SW 1271 (cell line): Measurements from ENCODE around the gene AP4S1.
A peak's percentile ranks its signal among the peaks of the same experiment; 100 is the strongest.
"Not testable (repeated sequence)": the region's sequence is repeated elsewhere in the genome, so short reads cannot be mapped to it uniquely, and the experiment has no call there.

Experiments used
- DNase-seq, 2 experiments: peaks; one replicate each; lab custom pipeline; 2025; lab: John Stamatoyannopoulos, UW

AP4S1 gene, protein sequence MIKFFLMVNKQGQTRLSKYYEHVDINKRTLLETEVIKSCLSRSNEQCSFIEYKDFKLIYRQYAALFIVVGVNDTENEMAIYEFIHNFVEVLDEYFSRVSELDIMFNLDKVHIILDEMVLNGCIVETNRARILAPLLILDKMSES

DNA sequence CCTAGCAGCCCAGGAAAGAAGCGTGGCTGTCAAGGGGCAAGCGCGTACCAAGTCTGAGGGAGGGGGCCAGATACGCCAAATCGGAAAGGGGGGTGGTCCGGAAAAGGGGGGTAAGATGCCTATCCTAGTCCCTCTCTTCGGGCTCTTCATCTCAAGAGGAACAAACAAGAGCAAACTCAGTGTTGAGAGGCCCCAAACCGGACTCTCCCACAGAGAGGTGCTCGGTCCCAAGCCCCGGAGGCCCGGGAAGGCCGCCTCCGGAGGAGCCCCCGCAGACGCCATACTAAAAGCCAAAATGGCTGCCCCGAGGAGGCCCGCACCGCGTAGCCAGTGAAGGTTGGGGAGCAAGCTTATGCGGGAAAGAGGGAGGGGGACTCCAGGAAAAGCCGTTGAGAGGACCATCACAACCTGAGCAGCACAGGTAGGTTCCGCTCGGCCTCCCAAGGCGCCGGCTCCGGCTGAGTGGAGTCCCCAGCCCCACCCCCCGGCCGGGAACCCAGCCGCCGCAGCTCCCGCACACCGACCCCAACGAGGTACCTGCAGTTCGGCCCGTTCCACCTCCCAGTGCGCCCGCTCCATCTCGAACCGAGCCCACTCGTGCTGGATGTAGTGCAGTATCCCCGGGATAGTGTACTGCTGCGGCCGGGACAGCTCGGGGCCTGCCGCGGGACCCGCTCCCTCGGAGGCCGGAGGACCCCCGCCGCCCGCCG is at the start of gene AP4S1:
Gene AP4S1 (plus strand): TSS at position 283 of the 710 bp plus-strand sequence. CDS start 40,548 bp downstream, outside the sequence.
- DNase-seq: peak in 1 of 2 experiments; percentile 62

DNA sequence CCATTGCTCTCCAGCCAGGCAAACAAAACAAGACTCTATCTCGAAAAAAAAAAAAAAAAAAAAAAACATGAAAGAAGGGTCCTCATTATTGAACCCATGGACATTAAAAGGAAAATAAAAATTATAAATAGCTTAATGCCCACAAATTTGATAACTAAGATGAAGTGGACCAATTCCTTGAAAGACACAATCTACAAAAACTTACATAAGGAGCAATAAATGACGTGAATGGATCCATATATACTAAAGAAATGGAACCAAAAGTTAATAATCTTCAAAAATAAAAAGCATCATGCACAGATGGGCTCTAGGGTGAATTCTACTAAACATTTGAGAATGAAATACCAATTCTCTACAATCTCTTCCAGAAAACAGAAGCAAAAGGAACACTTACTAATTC is 47.7 kb upstream of the AP4S1 start:
- DNase-seq: no peak

DNA sequence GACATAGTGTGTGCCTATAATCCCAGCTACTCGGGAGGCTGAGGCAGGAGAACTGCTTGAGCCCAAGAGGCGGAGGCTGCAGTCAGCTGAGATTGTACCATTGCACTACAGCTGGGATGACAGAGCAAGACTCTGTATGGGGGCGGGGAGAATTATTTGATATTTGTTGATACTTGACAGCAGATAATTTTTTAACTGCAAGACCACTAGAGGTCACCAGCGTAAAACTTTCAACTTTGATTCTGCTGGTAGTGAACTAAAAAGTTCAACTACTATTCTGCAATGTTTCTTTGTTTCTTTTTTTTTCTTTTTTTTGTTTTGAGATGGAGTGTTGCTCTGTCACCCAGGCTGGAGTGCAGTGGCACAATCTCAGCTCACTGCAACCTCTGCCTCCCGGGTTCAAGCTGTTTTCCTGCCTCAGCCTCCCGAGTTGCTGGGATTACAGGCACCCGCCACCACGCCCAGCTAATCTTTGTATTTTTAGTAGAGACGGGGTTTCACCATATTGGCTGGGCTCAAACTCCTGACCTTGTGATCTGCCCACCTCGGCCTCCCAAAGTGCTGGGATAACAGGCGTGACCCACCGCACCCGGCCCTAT is 45.2 kb upstream of the AP4S1 start:
- DNase-seq: peak; percentile 39 to 63

DNA sequence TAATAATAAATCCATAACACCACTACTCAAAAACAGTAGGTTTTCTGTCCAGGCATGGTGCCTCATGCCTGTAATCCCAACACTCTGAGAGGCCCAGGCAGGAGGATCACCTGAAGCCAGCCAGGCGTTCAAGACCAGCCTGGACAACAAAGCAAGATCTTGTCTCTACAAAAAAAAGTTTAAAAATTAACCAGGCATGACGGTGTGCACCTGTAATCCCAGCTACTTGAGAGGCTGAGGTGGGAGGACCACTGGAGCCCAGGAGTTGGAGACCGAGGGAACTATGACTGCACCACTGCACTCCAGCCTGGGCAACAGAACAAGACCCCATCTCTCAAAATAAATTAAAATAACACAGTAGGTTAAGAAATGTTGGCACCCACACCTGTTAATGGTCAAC is 44.5 kb upstream of the AP4S1 start:
- DNase-seq: no peak

DNA sequence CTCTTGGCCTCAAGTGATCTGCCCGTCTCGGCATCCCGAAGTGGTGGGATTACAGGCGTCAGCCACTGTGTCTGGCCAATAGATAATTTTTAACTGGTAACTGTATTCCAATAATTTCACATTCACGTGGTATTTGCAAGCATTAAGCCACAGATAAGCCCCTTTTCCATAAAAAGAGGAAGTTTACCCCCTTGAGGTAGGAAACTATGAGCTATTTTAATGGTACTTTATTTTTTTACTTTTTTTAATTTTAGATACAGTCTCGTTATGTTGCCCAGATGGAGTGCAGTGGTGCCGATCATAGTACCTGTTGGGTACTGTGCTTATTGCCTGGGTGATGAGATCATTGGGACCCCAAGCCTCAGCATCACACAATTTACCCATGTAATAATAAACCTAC is 42.9 kb upstream of the AP4S1 start:
- DNase-seq: no peak

DNA sequence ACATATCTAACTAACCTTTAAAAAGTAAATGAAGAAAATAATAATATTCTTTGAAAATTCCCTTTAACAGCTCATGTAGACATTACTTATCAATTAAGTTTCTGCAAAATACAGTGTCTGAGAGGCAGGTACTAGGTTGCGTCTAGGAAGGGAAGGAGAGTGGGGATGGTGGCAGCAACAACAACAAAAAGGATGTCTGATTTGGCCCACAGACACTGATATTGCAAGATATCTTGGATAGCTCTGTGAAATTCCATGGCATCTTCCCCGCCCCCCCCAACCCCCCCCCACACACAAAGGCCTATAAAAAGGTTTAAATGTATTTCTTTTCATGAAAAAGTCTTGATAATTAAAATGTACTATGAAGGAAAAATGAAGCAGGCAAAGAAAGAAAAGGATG is 41.6 kb upstream of the AP4S1 start:
- no peak for DNase-seq

DNA sequence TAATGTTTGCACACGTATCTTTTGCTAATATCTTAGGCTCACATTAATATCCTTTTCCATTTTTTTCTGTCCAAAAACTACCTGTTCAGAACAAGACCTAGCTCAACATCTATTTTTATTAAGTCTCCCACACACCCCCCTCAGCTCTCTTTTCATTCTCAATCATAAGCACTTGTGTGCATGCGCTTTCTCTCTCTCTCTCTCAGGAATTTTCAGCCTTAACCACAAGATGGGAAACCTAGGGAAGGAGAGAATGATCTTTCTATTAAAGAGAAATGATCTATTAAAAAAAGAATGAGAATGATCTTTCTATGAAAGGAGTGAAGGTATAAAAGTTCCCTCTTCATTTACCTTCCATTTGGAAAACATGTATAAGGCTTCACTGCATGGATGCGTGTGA is 39.7 kb upstream of the AP4S1 start:
- no peak for DNase-seq

DNA sequence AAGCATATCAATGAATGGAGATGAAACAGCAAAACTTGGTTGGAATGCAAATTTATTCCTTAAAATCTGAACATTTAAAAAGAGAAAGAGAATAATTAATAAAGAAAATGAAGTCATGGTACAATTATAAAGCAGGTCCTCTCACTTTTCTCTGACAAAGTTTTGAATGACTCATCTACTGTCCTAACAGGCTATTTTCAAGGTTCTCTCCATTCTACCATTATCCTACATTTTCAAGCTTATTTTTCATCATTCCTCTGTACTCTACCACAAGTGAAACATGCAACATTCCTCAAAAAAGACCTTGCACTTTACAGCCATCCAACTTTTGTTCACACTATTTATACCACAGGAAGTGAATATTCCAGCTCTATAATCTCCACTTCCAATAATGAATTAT is 36.9 kb upstream of the AP4S1 start:
- no peak for DNase-seq

DNA sequence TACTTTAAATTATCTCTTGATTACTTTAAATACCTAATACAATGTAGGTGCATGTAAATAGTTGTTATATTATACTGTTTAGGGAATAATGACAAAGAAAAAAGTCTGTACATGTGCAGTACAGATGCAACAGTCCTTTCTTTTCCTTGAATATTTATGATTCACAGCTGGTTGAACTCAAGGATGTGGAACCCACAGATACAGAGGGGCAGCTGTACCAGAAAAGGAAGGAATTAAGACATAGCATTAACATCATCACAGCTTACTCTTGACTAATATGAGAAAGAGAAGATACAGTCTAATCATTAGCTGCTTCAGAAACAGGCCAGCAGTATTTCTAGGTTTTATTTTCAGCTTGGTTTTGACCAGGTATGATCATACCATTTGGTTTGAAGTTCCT is 34.7 kb upstream of the AP4S1 start:
- no peak for DNase-seq

DNA sequence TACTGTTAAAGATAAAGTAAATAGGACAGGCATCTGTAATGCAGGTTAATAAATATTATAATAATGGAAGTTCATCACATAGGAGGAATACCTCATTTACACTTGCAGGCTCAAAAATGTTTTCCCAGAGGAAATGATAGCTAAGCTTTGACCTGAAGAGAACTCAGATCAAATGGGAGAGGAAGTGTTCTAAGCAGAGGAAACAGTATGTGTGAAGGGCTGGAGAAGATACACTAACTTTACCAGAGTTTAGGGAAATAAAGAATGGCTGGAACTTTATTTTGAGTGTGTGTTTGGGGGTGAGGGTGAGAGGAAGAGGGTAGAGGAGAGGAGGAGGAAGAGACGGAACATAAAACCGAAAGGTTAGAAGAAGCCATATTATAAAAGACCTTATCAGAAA is 34.0 kb upstream of the AP4S1 start:
- DNase-seq: no peak

DNA sequence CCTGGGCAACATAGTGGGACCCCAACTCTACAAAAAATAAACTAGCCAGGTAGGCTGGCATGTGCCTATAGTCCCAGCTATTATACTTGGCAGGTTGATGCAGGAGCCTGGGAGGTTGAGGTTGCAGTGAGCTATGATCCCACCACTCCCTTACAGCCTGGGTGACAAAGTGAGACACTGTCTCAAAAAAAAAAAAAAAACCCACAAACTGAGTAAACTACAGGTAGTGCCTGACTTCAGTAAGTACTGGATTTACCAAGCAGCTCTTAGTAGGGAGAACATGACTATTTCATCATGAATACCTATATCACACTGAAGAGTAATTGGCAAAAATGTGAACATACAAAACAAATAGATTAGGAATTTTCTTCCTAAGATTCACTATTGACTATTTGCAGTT is 32.4 kb upstream of the AP4S1 start:
- DNase-seq: no peak

DNA sequence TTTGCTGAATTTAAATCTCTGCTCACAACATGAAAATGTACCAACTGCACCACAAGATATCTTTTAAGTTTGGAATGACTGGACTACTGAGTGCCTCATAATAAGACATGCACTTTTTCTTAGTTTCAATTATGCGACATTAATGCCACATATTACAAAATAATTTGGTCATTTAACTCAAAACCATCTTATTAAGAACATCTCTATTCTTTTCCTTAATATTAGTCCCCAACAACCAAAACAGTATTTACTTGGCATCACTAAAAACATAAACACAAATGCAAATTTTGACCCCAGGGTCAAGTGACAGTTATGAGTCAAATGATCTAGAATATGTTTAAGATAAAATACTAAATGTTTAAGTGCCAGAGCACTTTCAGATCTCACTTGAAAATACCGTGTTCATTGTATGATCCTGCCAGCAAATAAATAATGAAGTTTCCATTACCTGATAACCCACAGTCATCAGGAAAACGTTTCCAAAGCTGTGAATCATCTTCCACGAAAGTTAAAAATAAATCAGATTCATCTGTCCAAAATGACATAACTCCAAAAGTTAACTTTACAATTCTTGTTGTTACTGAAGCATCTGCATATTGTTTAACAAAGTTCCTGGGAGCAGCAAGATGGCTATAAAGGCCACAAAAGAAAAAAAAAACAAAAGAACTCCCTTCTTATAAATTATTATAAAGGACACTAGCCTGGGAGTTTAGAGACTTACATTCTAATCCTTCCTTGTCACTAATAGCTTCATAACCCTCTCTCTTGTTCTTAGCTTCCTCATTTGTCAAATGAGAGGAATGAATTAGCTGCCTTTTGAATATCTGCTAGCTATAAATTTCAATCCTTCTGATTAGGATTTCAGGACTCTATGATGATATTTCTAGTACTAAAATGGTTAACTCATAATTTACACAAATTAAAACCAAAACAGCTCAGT is 30.5 kb upstream of the AP4S1 start:
- no peak for DNase-seq

DNA sequence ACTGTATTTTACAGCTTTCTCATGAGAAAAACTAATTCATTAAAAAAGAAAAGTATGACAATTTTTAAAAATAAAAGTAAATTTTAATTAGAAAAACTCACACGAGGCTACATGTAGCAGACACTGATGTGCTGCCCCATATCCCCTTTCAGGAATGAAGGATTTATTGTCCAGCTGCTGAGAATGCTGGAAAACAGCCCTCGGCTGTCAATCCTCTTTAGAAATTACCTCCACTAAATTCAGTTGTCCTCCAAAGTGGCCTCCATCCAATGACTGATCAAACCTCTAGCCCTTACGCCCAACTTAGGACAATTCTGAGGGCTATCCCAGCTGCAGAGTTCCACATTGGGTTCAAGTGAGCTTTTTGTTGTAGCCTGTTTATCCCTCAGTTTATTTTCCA is 29.8 kb upstream of the AP4S1 start:
- DNase-seq: no peak

DNA sequence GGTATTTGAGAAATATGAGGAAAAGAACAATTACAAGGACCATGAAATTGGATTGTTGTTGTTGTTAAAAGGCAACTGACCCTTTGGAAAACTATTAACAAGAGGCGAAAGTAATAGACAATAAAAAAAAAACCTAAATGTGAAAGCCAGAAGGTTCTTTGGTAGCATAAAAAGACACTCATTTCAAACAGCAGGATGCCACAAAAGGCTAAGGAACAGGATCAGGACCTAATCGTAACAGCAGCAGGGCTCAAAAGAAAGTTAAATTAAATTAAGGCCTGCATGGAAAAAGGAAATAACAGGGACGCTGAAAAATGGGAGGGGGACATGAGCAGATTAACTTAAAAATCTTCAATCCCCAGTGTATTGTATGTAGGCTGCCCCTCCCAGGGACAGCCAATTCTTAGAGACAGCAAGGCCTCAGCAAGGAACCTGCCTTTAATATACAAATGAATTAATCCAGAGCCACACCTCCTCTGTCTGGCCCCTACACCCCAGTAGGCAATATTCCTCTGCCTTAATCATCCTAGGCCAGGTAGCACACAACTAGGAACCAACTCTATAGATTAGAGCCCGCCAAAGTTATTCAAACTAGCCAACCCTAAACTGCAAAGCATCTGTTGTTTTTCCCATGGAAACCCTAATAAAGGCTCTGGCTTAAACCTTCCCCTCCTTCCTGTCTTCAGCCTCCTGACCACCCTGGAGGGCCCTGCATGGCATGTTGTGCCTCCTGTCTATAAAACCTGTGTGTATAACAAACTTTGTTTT is 28.4 kb upstream of the AP4S1 start:
- DNase-seq: no peak

DNA sequence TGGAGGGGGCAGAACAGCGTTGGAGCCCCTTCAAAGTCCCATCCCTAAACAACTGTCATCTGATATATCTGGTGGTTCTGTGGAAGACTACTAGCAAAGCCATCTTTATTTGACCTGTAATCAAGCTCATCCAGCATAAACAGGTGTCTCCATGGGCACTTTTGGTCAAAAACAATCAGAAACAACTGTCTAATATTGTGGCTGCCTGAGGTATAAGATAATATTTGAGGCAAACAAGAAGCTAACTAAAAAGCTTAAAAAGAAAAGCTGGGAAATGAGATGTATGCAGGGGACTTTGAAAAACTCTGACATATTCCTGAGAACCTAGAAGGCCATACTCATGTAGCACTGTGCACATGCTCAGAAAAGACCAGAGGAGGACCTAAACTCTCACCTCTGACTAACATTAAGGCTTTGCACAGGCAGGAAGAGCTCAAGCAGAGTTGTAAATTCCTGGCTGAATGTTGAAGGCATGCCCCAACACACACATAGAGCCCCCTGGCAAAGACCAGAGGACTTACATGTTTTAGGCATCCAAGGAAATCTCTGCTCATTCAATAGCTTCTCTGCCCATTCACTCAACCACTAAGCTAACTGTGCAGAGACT is 27.2 kb upstream of the AP4S1 start:
- DNase-seq: no peak

DNA sequence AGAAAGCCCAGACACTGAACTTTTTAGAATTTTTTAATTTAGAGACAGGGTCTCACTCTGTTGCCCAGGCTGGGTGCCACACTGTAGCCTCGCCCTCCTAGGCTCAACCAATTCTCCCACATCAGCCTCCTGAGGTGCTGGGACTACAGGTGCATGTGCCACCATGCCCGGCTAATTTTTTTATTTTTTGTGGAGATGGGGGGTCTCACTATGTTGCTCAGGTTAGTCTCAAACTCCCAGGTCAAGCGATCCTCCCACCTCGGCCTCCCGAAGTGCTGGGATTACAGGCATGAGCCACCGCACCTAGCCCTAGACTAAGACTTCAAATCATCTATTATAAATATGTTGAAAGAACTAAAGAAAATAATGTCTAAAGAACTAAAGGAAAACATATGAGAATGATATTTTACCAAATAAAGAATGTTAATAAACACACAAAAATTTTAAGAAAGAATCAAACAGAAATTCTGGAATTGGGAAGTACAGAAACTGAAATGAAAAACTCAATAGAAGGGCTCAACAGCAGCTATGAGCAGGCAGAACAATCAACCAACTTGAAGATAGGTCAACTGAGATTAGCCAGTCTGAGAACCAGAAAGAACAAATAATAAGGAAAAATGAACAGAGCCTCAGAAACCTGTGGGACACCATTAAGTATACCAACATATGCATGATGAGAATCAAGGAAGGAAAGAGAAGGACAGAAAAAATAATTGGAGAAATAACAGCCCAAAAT is 26.2 kb upstream of the AP4S1 start:
- DNase-seq: no peak

DNA sequence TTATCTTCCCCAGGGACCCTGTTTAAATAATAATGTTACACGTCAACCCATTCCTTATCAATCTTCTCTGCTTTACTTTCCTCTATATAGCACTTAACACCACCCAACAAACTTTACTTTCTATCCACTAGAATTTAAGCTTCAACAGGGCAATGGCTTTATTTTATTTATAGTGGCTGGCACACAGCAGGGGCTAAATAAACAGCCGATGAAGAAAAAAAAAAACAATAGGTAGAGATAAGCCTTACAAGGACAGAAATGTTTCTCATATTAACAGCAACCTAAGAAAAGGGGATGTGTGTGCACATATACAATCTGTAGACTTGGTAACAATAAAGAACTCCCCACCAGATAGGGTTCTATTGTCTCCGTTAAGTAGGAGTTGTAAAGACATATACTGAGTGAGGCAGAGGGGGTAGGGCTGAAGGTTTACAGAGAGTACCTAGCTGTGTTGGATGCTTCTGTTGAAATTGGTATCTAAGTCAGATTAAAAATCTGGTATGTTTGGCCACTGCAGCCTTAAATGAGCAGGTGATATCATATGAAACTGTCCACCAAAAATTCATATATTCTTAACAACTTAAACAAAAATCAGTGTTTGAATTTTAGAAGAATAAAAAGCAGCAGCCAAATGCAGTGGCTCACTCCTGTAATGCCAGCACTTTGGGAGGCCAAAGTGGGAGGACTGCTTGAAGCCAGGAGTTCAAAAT is 24.7 kb upstream of the AP4S1 start:
- DNase-seq: no peak

DNA sequence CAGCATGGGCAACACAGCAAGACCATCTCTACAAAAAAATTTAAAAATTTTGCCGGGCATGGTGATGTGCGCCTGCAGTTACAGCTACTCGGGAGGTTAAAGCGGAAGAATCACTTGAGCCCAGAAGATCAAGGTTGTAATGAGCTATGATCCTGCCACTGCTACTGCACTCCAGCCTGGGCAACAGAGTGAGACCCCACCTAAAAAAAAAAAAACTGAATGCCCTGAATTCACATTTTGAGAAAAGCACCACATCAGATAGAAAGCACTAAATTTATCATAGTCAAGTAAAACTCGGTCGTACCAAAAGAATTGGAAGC is 24.1 kb upstream of the AP4S1 start:
- no peak for DNase-seq

DNA sequence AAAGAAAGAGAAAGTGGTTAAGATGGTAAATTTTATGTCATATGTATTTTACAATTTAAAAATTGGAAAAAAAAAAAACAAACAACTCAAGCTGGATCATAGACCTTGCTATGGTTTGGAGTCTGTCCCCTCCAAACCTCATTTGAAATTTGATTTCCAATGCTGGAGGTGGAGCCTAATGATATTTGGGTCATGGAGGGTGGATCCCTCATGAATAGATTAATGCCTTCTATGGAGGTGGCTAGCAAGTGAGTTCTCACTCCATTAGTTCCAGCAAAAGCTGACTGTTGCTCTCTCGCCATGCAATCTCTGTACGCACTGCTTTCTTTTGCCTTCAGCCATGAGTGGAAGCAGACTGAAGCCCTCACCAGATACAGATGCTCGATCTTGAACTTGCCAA is 22.2 kb upstream of the AP4S1 start:
- DNase-seq: no peak

DNA sequence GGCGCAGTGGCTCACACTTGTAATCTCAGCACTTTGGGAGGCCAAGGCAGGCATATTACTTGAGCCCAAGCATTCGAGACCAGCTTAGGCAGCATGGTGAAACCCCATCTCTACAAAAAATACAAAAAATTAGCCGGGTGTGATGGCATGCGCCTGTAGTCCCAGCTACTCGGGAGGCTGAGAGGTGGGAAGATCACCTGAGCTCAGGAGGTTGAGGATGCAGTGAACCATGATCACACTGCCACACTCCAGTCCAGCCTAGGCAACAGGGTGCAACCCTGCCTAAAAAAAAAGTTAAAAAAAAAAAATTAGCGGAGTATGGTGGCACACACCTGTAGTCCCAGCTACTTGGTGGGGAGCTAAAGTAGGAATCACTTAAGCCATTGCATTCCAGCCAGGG is 21.4 kb upstream of the AP4S1 start:
- not testable (repeated sequence) for DNase-seq
